NK-92 treated with Interleukin-12 subunit alpha and Interleukin-12 subunit beta, amount 100 ng/mL, for 24 hours (cell line): ENCODE measurements around the gene KLHL22.
"Not testable (repeated sequence)": the region's sequence is repeated elsewhere in the genome, so short reads cannot be mapped to it uniquely, and the experiment has no call there.

Experiments
- DNase-seq: peaks from one replicate; lab custom pipeline; 2025; lab: John Stamatoyannopoulos, UW

Gene KLHL22

GRCh38 chr22:20471126-20471833 lies 24.3 kb downstream of the KLHL22 start:
- DNase-seq: no peak

- DNase-seq: not testable (repeated sequence)
Measured at GRCh38 chr22:20470525-20470924, 25.1 kb downstream of the KLHL22 start.

- DNase-seq: no peak
Measured at GRCh38 chr22:20469110-20469868, 26.3 kb downstream of the KLHL22 start.

- DNase-seq: no peak
Measured at GRCh38 chr22:20466659-20467379, 28.8 kb downstream of the KLHL22 start.

- DNase-seq: no peak
Measured at GRCh38 chr22:20465759-20466077, 29.9 kb downstream of the KLHL22 start.

- no peak for DNase-seq
Measured at GRCh38 chr22:20464912-20465758, 30.5 kb downstream of the KLHL22 start.

GRCh38 chr22:20464096-20464614 lies 31.4 kb downstream of the KLHL22 start:
- DNase-seq: no peak

- no peak for DNase-seq
Measured at GRCh38 chr22:20463324-20464095, 32.1 kb downstream of the KLHL22 start.

GRCh38 chr22:20459862-20460261 lies 35.7 kb downstream of the KLHL22 start:
- DNase-seq: no peak

GRCh38 chr22:20459152-20459542 lies 36.4 kb downstream of the KLHL22 start:
- no peak for DNase-seq

GRCh38 chr22:20458530-20459151 lies 37.0 kb downstream of the KLHL22 start:
- no peak for DNase-seq

- DNase-seq: no peak
Measured at GRCh38 chr22:20457506-20458240, 37.9 kb downstream of the KLHL22 start.

GRCh38 chr22:20456722-20457076 lies 38.9 kb downstream of the KLHL22 start:
- DNase-seq: no peak

- DNase-seq: no peak
Measured at GRCh38 chr22:20456064-20456721, 39.4 kb downstream of the KLHL22 start.

GRCh38 chr22:20455709-20456063 lies 39.9 kb downstream of the KLHL22 start:
- no peak for DNase-seq

- no peak for DNase-seq
Measured at GRCh38 chr22:20453222-20453621, 42.4 kb downstream of the KLHL22 start.

- DNase-seq: no peak
Measured at GRCh38 chr22:20451920-20452319, 43.7 kb downstream of the KLHL22 start.

GRCh38 chr22:20451129-20451778 lies 44.3 kb downstream of the KLHL22 start:
- DNase-seq: not testable (repeated sequence)

GRCh38 chr22:20450551-20450906 lies 45.1 kb downstream of the KLHL22 start:
- no peak for DNase-seq
